ENCODE data around the gene IGF1. TPM values are rescaled to one million over a fixed set of nuclear protein-coding genes. Genes with fewer than 3 reads are reported as not detected.

IGF1 gene
- total RNA-seq, 1 experiment from 2014 or later, result 0.42 TPM

DNA sequence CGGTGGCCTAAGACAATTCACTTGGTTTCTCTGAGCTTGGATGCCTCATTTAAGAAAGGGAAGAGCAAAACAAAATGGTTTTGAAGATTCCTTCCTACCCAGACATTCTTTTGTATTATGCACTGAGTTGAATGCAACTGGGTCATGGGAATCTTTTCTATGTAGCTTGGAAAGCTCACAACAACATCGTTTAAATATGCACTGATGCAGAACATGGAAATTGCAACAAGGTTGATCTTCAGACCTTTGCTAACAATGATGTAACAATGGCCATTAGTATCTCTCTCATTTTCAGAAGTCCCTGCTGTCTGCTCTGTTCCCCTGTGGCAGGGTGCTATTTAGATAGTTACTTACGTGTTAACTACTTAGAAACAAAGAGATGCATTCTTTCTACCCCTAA, 30.1 kb upstream of the IGF1 start:
- H3K27me3 ChIP-seq (ENCODE audit: insufficient read depth, low read length), result no peaks in the 10 kb centered on the region
- intact Hi-C loops (cut with micrococcal nuclease), result no loop called here
- H3K4me1 ChIP-seq (ENCODE audit: control insufficient read depth in 1 of 2, insufficient read depth in 2 of 2, low read length in 2 of 2), result no peaks in the 10 kb centered on the region
- ATAC-seq (no peak), DNase-seq (ENCODE audit: low read depth, low spot score) (no peak)
- no peak overlapping the region for H3K27ac ChIP-seq (ENCODE audit: low read depth, low read length)
- no peak overlapping the region for H2AFZ ChIP-seq (ENCODE audit: low read depth, low read length, poor library complexity, severe bottlenecking)
- H3K4me2 ChIP-seq (ENCODE audit: low read length), result no peak overlapping the region
- no peaks in the 10 kb centered on the region for H3K9me2 ChIP-seq (ENCODE audit: insufficient read depth)
- POLR2A ChIA-PET, result no interaction called here
- BruUV-seq (replicated peaks), result no TSS peak
- TF ChIP-seq, protein P1, sequence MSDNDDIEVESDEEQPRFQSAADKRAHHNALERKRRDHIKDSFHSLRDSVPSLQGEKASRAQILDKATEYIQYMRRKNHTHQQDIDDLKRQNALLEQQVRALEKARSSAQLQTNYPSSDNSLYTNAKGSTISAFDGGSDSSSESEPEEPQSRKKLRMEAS (IDR thresholded peaks at IDR 0.05), result no peak
- TF ChIP-seq CEBPB (IDR thresholded peaks at IDR 0.05; ENCODE audit: low read depth) (no peak), ZNF274 (IDR thresholded peaks at IDR 0.05; ENCODE audit: low read depth, low read length) (no peak), YY1 (IDR thresholded peaks at IDR 0.05; ENCODE audit: extremely low read depth, insufficient replicate concordance, low read depth, low read length) (no peak), TCF7L2 (IDR thresholded peaks at IDR 0.05; ENCODE audit: borderline replicate concordance, extremely low read depth, insufficient read depth, insufficient read length) (no peak), EZH2 (IDR thresholded peaks at IDR 0.05) (no peak), FOSL1 (IDR thresholded peaks at IDR 0.05; ENCODE audit: low read depth) (no peak), SIN3A (IDR thresholded peaks at IDR 0.05; ENCODE audit: low read depth) (no peak), ELF1 (IDR thresholded peaks at IDR 0.05; ENCODE audit: borderline replicate concordance, low read depth) (no peak), JUND (IDR thresholded peaks at IDR 0.05) (no peak), ZFX (IDR thresholded peaks at IDR 0.05) (no peak), SP1 (IDR thresholded peaks at IDR 0.05; ENCODE audit: low read depth) (no peak), SRF (IDR thresholded peaks at IDR 0.05; ENCODE audit: low read depth) (no peak), POLR2AphosphoS5 (IDR thresholded peaks at IDR 0.05; ENCODE audit: low read depth, low read length) (no peak)
- TF ChIP-seq, protein P2, sequence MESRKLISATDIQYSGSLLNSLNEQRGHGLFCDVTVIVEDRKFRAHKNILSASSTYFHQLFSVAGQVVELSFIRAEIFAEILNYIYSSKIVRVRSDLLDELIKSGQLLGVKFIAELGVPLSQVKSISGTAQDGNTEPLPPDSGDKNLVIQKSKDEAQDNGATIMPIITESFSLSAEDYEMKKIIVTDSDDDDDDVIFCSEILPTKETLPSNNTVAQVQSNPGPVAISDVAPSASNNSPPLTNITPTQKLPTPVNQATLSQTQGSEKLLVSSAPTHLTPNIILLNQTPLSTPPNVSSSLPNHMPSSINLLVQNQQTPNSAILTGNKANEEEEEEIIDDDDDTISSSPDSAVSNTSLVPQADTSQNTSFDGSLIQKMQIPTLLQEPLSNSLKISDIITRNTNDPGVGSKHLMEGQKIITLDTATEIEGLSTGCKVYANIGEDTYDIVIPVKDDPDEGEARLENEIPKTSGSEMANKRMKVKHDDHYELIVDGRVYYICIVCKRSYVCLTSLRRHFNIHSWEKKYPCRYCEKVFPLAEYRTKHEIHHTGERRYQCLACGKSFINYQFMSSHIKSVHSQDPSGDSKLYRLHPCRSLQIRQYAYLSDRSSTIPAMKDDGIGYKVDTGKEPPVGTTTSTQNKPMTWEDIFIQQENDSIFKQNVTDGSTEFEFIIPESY (IDR thresholded peaks at IDR 0.05; ENCODE audit: extremely low read depth, insufficient replicate concordance, low read length), result no peak
- TF ChIP-seq, protein P3, sequence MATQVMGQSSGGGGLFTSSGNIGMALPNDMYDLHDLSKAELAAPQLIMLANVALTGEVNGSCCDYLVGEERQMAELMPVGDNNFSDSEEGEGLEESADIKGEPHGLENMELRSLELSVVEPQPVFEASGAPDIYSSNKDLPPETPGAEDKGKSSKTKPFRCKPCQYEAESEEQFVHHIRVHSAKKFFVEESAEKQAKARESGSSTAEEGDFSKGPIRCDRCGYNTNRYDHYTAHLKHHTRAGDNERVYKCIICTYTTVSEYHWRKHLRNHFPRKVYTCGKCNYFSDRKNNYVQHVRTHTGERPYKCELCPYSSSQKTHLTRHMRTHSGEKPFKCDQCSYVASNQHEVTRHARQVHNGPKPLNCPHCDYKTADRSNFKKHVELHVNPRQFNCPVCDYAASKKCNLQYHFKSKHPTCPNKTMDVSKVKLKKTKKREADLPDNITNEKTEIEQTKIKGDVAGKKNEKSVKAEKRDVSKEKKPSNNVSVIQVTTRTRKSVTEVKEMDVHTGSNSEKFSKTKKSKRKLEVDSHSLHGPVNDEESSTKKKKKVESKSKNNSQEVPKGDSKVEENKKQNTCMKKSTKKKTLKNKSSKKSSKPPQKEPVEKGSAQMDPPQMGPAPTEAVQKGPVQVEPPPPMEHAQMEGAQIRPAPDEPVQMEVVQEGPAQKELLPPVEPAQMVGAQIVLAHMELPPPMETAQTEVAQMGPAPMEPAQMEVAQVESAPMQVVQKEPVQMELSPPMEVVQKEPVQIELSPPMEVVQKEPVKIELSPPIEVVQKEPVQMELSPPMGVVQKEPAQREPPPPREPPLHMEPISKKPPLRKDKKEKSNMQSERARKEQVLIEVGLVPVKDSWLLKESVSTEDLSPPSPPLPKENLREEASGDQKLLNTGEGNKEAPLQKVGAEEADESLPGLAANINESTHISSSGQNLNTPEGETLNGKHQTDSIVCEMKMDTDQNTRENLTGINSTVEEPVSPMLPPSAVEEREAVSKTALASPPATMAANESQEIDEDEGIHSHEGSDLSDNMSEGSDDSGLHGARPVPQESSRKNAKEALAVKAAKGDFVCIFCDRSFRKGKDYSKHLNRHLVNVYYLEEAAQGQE (IDR thresholded peaks at IDR 0.05; ENCODE audit: low read depth), result no peak
- TF ChIP-seq, protein P4, sequence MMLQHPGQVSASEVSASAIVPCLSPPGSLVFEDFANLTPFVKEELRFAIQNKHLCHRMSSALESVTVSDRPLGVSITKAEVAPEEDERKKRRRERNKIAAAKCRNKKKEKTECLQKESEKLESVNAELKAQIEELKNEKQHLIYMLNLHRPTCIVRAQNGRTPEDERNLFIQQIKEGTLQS (IDR thresholded peaks at IDR 0.05), result no peak
- TF ChIP-seq, protein P5, sequence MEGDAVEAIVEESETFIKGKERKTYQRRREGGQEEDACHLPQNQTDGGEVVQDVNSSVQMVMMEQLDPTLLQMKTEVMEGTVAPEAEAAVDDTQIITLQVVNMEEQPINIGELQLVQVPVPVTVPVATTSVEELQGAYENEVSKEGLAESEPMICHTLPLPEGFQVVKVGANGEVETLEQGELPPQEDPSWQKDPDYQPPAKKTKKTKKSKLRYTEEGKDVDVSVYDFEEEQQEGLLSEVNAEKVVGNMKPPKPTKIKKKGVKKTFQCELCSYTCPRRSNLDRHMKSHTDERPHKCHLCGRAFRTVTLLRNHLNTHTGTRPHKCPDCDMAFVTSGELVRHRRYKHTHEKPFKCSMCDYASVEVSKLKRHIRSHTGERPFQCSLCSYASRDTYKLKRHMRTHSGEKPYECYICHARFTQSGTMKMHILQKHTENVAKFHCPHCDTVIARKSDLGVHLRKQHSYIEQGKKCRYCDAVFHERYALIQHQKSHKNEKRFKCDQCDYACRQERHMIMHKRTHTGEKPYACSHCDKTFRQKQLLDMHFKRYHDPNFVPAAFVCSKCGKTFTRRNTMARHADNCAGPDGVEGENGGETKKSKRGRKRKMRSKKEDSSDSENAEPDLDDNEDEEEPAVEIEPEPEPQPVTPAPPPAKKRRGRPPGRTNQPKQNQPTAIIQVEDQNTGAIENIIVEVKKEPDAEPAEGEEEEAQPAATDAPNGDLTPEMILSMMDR (IDR thresholded peaks at IDR 0.05 in 2 of 3, conservative IDR thresholded peaks at IDR 0.05 in 1 of 3; ENCODE audit: borderline replicate concordance in 1 of 3, insufficient read depth in 1 of 3, low read depth in 2 of 3, low read length in 2 of 3), result no peak
- no peaks in the 10 kb centered on the region for H3K79me2 ChIP-seq (ENCODE audit: insufficient read depth, low read length)
- no peaks in the 10 kb centered on the region for H3K36me3 ChIP-seq (ENCODE audit: control insufficient read depth in 1 of 2, insufficient read depth in 2 of 2, low read length in 2 of 2)
- H3K9me3 ChIP-seq (ENCODE audit: control insufficient read depth in 1 of 2, insufficient read depth in 1 of 2, low read depth in 1 of 2, low read length in 2 of 2), result no peaks in the 10 kb centered on the region
- H3K4me3 ChIP-seq (replicated peaks in 1 of 2; ENCODE audit: low read depth in 1 of 2, low read length in 2 of 2), result no peak overlapping the region
- H4K20me1 ChIP-seq (ENCODE audit: insufficient read depth), result no peaks in the 10 kb centered on the region
- CTCF ChIA-PET, result no interaction called here
- RAD21 ChIA-PET (ENCODE audit: low non-redundant PET in 1 of 2, low total read pairs in 2 of 2, uncharacterized antibody in 2 of 2, unreplicated experiment in 2 of 2), result no interaction called here
- no peak overlapping the region for H3K9ac ChIP-seq (ENCODE audit: low read length)
